Amniotic stem cell (primary cell): ENCODE data around the gene PARD6G.
"Not testable (repeated sequence)": the region's sequence is repeated elsewhere in the genome, so short reads cannot be mapped to it uniquely, and the experiment has no call there.

Source experiments
- DNase-seq: peaks from one replicate; lab custom pipeline; 2025; lab: John Stamatoyannopoulos, UW

The PARD6G gene

DNA sequence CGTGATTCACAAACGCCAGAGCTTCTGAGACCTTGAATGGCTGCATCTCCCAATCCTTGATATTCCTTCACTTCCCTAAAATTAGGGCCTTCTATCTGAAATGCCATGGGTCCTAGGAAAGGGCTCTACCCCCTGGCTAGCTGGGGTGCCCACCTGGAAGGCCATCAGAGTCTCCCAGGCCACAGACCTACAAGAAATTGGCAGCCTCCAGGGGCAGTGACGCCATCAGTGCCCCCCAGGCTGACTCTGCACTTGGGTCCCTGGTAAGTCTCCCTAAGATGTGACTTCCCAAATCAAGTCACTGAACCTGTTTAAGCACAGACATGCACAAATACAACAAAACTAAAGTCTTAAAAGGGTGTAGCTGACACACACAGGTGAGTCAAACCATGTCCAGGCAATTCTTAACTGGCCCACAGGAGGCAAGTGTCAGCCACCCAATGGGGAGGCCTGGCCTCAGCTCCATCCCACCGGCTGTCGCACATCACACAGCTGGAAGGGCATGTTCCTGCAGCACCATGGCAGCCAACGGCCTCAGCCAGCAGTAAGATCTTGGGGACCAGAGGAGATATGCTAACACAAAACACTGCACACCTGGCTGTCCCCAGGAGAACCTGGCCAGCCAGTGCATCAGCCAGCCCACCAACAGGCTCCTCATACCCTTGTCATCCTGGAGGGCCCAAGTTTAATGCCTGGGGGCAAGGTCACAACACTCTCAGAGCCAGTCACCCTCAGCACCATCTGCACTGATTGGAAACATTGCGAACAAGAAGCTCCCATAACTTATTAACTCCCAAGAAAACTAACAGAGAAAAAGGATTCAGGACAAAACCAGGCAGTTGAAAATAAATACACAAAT is 5.2 kb downstream of the PARD6G start:
- DNase-seq = no peak

DNA sequence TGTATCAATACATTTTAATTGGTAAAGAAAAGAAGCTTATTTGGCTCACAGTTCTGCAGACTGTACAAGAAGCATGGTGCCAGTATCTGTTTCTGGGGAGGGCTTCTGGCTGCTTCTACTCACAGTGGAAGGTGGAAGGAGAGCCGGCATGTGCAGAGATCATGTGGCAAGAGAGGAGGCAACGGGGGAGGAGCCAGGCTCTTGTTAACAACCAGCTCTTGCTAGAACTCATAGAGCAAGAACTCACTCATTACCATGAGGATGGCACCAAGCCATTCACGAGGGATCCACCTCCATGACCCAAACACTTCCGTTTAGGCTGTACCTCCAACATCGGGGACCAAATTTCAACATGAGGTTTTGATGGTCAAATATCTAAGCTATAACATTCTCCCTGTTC is 7.5 kb downstream of the PARD6G start:
- no peak for DNase-seq

DNA sequence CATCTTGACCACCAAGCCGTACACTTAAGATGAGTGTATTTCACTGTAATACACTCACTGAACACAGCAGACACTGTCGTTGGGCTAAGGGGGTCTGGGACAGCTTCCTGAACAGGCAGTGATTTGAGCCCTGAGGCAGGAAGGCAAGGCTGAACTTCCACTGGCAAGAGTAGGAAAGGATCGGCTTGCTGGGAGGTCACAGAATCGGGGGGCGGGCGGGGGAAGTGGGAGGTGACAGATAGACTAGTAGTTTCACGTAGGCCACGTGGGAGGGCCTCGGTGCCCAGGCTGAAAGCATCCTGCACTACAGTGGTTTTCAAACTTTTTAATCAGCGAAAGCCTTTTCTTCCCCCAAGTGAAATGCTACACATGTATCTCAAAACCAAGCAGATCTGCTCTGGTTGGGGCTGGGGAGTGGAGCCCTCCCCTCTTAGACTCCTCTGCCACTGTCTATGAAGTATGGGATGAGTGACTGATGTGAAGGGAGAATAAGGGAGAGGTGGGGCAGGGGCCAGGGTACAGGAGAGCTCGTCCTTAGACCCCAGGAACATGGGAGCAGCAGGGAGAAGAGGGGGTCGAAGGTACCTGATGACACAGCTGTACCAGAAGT is 8.6 kb downstream of the PARD6G start:
- no peak for DNase-seq

DNA sequence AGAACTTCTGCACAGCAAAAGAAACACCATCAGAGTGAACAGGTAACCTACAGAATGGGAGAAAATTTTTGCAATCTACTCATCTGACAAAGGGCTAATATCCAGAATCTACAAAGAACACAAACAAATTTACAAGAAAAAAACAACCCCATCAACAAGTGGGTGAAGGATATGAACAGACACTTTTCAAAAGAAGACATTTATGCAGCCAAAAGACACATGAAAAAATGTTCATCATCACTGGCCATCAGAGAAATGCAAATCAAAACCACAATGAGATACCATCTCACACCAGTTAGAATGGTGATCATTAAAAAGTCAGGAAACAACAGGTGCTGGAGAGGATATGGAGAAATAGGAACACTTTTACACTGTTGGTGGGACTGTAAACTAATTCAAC is 9.8 kb downstream of the PARD6G start:
- DNase-seq = not testable (repeated sequence)

DNA sequence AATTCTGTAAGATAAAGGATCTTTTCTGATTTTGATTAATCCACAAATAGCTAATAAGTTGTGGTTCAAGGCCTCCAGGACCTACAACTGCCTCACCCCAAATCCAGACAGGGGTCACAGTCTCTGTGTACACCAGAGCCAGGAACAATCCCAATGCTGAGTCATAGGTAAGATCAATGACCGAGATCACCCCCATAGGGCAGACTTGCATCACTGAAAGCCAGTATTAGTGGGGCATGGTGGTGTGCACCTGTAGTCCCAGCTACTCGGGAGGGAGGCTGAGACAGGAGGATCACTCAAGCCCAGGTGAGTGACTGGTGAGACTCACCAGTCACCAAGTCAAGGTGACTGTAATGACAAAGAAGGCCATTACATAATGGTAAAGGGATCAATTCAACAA is 12.9 kb downstream of the PARD6G start:
- no peak for DNase-seq

DNA sequence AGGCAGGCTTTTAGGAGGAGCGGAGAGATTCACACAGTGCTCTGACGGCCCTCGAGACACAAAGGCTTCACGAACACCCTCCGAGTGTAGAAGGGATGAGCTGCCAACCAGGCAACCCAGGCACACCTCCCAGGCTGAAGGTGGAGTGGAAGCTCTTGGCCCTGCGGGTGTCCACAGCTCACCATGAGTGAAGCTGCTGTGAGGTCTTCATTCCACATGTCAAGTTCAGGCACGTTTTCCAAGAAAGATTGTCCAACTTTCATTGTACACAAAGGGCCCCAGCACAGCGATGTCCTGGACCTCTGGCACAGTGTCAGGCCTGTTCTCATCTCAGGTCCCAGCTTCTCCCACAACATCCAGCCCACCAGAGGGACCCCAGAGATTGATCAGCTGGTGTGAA is 13.4 kb downstream of the PARD6G start:
- DNase-seq = no peak

DNA sequence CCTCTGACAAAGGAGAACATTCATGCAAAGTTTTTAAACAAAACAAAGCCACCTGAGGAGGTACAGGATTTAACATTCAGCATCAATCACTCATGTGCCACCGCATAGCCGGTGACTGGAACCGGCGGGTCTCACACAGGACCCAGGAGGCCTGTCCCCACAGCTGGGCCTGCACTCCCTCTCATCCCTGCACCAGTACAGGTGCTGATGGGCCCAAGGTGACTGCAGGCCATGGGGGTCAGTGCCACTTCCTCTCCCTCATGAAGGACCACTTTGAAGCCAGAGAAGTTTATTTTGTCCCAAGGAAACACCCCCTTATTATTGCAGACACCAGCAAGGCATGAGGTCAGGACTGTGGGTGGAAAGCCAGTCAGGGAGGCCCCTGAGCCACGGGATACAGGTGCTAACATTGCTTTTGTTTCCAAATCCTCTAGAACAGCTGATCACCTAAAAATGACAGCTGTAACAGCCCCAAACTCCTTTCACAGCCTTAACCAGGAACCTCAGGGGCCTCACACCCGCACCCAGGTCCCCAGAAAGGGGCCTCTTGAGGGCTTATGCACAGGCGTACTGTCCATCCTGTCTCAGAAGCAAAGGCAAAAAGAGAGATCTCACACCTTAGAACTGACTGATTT is 14.0 kb downstream of the PARD6G start:
- no peak for DNase-seq

DNA sequence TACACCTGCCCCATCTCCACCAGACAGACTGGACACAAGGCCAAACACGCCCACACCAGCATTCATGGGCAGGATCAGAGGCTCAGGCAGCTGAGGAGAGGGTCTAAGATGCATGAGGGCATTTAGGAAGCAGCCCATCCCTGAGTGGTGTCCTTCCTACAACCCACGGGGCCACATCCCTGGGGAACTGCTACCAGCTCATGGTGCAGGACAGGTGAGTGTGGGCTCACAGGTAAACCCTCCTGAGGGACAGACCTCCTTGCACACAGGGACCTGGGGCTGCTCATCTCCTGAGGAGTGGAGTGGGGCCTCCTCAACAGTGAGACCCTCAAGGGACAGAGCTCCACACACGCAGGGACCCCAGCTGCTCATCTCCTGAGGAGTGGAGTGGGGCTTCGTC is 14.6 kb downstream of the PARD6G start:
- no peak for DNase-seq

DNA sequence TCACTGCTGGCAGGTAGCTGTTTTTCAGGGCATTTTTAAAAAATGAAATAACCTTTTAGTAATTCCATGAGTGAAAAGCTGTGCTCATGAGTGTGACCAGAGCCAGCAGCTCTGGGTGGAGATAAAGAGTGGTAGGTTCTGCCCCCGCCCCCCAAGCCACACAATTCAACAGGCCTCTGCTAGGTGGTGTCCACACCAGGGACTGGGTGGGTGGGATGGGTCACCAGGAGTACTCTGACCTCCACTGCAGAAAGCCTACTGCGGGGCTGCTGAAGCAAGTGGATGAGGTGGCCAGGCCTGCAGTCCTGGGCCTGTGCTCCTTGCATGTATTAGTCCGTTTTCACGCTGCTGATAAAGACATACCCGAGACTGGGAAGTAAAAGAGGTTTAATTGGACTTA is 15.3 kb downstream of the PARD6G start:
- DNase-seq = no peak

DNA sequence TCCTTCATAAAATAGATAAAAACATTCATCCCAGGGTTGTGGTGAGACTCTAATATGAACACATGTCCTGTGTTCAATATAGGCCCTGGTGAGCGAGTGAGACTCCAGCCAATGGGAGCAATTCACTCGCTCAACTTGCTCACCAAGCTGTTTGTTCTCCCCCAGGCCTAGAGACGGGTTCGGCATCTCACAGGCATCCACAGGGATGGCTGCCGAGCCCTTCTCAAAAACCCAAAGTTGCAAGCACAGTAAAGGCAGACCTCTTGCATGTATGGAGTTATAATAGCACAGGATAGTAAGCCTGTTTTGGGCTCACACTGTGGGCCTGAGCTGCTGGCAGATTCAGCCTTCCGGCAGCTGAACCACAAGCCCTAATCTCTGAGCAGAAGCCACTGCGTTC is 15.7 kb downstream of the PARD6G start:
- no peak for DNase-seq

DNA sequence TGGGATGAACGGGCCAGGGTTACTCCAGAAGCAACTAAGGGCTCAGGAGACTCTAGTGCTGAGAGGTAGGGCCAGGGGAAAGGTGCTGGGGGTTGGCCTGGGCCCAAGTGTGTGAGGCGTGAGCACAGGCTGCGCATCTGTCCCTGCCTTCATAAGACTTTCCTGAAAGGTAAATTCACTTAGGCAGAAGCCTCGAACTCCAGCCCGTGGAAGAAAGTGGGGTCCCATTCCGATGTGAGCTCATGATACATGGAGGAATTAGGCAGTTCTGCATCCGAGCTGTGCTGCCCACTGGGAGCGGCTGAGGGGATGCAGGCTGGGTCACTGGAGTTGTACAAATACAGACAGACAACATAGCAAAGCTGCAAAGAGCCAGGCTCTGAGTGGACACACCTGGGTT is 16.2 kb downstream of the PARD6G start:
- no peak for DNase-seq

DNA sequence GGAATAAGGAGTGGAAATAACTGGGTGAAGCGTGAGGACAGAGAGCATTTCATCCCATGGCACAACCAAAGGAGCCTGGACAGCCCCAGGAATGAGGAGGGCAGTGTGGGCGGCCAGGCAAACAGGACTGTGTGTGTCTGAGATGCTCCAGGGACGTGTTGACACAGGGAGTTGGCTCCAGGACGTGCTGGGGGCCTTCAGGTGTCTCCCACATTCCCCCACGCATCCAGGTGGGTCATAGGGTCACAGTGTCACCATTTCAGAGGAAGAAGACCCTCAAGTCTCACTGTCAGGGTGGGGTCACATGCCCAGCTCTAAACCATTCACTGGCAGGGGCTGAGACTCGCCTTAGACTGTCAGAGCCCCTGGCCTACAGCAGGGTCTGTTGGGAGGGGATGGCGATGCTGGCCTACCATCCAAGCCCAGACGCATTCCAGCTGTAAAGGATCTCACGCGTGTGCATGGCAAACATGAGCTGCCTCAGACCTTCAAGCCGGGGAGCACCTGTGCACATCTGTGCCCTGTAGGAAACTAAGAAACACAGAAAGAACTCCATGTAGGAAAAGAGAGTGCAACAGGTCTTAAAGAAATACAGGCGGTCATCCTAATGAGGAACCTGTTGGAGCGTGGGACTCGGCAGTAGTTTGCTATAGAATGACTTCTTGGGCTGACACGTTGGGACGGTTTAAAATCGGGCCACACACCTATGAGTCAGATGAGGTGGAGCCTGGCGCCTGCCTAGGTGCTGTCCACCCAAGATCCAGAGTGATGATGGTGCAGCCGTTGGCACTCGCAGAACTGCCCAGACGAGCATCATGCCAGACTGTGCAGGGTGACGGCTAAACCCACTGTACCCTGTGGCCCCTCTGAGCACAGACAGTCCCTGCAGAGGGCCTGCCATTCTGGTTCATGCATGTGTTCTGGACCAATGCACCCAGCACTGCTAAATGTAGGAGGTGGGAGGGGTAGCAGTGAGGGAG is 17.3 kb downstream of the PARD6G start:
- no peak for DNase-seq

DNA sequence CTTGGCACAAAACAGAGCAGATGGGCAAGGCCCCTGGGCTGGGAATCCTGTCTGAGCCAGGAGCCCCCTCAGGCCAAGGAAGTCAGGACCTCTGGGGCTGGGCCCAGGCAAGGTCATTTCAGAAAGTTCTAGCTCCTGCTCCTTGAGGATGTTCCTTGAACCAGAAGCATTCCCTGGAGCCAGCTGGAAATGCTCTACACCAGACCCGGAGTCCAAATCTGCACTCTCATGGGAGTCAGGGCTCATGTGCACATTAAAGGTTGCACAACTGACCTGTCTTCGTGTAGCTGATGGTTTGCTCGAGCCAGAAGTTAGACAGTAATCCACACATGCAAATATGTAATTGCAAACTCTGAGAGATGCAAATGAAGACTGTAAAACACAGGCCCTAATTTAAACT is 18.0 kb downstream of the PARD6G start:
- no peak for DNase-seq

DNA sequence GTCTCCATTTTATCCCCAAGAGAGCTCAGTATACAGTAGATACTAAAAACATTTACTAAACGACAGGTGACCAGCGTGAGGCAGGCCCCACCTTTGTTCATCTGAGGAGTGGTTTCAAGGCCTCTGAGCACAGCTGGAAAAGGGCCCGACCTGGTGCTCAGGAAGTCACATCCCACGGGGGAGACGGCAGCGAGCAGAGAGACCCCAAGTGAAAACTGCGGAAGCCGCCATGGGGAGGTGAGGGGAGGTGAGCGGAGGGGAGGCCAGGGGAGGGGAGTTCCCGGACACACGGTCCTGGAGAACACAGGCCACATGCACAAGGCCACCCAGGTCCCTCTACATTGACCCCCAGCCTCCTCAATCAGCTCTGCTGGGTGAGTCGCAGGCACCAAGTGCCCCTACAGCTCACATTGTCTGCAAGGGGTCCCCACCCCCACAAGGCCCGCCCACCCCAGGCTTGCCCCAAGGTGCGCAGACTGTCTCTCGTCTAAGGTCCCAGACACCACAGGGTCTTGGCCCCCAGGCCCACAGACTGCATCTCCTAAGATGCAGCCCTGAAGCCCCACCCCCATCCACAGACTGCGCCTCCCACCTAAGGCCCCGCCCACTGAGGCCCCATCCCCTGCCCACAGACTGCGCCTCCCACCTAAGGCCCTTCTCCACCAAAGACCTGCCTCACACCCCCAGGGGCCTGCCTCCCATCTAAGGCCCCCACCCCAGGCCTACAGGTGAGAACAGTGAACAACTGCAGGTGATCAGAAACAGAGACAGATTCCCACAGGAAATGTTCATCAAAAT is 19.1 kb downstream of the PARD6G start:
- DNase-seq = no peak

DNA sequence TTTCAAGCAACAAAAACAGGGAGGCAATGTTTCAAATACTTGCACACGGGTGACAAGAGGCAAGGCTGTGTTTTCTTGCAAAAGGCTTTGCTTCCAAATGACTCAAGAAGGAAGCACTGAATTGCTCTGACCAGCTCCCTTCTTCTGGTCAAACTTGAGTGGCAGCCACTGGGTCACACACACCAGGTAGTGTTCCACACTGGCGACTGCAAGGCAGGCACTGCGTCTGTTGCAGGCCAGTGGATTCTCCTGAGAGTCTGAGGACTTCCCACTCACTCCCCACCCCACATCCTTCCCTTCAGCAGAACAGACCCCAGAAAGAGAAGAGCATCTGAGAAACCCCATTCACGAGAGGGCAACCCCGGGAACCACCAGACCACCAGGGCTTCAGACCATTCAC is 19.8 kb downstream of the PARD6G start:
- no peak for DNase-seq

DNA sequence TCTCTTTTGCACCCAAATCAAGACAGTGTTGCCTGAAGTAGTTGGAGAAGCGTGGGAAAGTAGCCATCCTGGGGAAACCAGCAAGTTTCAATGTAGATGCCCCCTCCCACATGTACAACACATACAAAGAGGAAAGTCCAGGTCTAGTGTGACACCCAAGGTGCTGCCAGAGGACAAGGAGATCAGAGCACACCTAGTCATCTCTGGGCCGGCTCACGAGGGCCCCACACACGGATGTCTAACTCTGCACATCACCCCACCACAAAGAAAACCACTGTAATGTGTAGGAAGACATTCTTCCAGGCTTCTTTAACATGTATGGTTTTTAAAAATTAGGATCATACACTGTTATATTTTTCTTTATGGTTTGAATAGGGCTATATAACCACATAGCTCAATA is 21.6 kb downstream of the PARD6G start:
- DNase-seq = no peak

DNA sequence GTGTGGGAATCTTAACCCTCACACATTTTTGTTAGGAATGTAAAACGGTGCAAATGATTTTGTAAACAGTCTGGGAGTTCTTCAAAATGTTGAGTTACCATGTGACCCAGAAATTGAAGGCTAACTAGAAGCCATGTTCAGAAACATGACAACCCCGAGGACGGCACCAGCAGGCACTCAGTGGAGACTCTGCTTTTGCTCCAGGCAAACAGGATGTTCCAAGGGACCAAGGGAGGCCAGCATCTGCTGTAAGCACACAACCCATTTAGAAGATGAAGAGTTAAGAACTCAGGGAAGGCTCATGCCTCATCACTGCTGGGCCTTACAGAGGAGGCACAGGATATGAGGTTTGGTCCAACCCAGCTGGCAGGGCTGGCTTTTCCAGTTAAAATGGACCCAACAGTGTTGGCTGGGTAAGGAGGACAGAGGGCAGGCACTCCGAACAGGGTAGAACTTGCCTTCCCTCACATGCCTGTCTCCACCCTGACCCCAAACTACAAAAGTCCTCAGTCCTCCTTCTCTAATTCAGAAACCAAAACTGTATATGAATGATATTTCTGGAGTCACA is 23.6 kb downstream of the PARD6G start:
- DNase-seq = no peak

DNA sequence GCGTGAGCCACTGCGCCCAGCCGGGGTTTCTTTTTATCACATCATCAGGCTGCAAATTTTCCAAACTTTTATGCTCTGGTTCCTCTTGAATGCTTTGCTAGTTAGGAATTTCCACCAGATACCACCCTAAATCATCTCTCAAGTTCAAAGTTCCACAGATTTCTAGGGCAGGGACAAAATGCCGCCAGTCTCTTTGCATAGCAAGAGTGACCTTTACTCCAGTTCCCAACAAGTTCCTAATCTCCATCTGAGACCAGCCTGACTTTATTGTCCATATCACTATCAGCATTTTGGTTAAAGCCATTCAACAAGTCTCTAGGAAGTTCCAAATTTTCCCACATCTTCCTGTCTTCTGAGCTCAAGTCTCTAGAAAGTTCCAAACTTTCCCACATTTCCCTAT is 27.8 kb downstream of the PARD6G start:
- DNase-seq = not testable (repeated sequence)

DNA sequence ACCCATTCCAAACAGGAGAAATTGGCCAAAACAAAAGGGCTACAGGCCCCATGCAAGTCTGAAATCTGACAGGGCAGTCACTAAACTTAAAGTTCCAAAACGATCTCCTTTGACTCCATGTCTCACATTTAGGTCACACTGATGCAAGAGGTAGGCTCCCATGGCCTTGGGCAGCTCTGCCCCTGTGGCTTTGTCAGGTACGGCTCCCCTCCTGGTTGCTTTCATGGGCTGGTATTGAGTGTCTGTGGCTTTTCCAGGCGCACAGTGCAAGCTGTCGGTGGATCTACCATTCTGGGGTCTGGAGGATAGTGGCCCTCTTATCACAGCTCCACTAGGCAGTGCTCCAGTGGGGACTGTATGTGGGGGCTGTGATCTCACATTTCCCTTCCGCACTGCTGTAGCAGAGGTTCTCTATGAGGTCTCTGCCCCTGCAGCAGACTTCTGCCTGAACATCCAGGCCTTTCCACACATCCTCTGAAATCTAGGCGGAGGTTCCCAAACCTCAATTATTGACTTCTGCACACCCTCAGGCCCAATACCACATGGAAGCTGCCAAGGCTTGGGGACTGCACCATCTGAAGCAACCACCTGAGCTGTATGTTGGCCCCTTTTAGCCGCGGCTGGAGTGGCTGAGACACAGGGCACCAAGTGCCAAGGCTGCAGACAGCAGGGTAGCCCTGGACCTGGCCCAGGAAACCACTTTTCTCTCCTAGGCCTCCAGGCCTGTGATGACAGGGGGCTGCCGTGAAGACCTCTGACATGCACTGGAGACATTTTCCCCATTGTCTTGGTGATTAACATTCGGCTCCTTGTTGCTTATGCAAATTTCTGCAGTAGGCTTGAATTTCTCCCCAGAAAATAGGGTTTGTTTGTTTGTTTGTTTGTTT is 28.7 kb downstream of the PARD6G start:
- no peak for DNase-seq

DNA sequence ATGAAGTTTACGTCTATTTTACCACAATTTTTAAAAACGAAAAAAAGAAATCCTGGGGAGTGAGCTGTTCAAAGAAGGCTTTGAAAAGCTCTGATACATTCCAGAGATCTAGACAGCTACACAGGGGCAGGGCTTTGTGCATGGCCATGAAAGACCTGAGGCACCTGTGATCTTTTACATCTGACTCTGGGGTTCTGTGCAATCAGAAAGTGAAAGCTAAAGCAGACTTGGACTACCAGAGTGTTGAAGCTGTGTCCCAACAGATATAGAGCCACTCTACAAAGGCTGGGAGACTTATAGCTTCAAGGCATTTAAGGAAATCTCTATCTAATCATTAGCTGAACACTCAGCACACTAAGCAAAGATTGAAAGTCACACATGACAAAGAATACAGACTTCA is 34.1 kb downstream of the PARD6G start:
- no peak for DNase-seq
